HG03280 (cell line): ENCODE measurements around the gene BSN.
A peak's percentile ranks its signal among the peaks of the same experiment; 100 is the strongest.
"Not testable (repeated sequence)": the region's sequence is repeated elsewhere in the genome, so short reads cannot be mapped to it uniquely, and the experiment has no call there.

Source experiments
- ATAC-seq: cut with Tn5 transposase; IDR thresholded peaks from one replicate; pipeline ENCODE4 v1.9.1; 2021; ENCODE audit warnings: mild to moderate bottlenecking, moderate library complexity; ENCODE audit not compliant: unreplicated experiment

The BSN gene

GRCh38 chr3:49668861-49669260 is 114.6 kb downstream of the BSN start:
- no peak for ATAC-seq

DNA sequence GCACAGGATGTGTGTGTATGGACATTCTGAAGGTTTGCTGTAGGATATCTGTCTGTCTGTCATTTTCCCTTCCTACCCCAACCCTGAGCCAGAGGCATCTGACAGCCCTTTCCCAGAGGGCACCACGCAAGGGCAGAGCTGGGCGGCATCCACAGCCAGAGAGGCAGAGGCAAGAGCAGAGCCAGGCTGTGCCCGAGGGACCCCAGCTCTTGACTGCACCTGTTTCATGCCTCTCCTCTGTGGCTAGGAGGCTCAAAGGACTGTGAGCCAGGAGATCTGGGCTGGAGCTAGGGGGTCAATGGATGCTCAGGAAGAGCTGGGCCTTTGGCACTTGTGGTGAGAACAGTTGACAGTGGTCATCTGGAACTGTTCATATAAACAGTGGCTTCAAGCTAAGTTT is 115.1 kb downstream of the BSN start:
- ATAC-seq: no peak

DNA sequence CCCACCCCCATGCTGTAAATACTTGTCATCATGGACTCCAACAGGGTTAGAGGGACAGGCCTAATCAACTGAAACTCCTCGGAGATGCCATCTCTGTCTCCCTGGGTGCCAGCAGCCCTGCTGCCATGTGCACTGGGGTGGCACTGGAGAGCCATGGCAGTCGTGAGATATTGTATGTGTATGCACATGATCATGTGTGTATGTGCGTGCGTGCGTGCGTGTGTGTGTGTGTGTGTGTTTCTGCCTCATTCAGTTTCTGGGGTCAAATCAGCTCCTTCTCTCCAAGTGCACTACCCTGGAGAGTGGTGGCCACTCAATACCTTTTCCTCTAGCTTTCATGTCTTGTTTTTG is 116.6 kb downstream of the BSN start:
- ATAC-seq: no peak

- no peak for ATAC-seq
Measured at GRCh38 chr3:49671291-49672288, 117.3 kb downstream of the BSN start.

DNA sequence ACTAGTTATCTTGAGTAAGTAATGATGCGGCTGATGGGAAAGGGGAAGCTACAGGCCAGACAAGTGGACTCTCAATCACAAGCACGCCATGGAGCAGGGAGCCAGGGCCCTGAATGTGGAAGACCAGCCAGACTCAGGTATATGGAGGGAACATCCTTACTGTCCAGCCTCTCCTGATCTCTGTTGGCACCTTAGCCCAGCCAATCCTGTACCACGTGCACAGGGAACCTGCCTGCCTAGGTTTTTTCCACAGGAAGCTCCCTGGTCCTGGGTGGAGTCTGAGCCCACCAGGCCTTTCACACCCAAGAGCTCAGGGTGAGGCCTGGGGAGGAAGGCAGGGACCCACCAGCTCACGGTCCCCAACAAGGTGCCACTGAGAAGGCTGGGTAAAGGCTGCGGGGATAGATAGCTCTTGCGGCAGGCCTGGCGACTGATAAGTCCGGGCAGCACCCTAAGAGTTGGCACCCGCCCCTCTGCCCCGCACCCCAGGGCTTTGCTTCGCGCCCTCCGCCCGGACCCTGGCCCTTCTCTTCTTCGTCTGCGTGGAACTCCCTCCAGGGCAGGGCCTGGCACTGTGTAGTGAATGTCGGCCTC is 118.9 kb downstream of the BSN start:
- ATAC-seq: no peak

GRCh38 chr3:49673715-49674496 is 119.6 kb downstream of the BSN start, which contains the start of gene APEH:
APEH (plus strand) TSS chr3:49674351; CDS start chr3:49674402, 51 bp downstream.
- ATAC-seq: peak; percentile 77

- peak; percentile 22 for ATAC-seq
Measured at GRCh38 chr3:49674497-49674983, 120.3 kb downstream of the BSN start.

DNA sequence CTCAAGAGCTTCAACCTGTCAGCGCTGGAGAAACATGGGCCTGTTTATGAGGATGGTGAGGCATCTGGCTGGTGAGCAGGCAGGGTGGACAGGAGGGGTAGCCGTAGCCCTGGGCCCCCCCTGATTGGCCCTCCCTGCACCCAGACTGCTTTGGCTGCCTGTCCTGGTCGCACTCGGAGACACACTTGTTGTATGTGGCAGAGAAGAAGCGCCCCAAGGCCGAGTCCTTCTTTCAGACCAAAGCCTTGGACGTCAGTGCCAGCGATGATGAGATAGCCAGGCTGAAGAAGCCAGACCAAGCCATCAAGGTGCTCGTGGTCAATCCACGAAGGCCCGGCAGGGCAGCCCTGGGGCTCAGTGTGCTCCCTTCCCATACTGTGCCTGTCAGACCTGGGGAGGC is 121.6 kb downstream of the BSN start:
- no peak for ATAC-seq

DNA sequence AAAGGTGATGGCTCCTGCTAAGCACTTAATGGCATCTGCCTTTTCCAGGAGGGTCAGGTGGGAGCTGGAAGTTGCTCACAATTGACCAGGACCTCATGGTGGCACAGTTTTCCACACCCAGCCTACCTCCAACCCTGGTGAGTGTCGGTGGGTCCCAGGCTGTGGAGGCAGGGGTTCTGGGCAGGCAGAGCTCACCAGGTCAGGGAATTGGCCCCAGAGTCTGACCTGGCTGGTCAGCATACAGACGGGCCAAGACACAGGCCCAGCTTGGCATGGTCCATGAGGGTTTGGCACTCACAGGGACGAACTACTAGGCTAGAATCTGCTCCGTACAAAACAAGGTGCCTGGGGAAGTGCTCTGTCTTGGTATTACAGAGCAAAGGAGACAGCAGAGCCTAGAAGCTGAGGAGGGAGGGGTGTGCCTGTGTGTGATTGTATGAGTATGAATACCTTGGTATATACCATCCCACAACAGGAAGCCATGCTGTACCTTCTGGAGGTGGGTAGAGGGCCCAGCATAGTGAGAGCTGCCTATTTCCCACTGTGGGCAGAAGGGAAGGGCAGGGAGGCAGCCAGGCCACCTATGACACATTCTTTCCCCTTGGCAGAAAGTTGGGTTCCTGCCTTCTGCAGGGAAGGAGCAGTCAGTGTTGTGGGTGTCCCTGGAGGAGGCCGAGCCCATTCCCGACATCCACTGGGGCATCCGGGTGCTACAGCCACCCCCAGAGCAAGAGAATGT is 126.4 kb downstream of the BSN start:
- no peak for ATAC-seq

DNA sequence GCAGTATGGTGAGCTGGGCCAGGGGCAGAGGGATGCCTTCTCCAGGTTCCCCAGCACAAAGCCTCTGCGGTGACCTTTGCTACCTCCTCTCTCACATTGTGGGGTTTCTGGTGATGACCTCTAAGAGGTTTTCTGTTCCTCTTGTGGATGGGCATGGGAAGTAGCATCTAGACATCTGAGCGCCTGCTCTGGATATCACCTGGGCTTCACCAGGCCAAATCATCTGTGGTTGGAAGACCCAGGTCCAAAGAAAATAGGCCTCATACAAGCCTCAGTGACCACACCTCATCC is 126.9 kb downstream of the BSN start:
- ATAC-seq: no peak

DNA sequence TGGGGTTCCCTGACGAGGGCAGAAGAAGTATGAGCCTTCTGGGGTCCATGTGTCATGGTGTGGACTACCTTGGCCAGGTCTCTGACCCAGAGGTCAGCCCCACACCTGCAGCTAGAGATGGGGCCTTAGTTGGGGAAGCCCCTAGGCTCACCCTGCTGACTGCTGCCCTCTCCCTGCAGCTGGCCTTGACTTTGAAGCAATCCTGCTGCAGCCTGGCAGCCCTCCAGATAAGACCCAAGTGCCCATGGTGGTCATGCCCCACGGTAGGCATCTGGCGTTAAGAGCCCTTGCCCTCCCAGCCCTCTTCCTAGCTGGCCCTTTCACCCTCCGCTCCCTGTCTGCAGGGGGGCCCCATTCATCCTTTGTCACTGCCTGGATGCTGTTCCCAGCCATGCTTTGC is 127.3 kb downstream of the BSN start:
- ATAC-seq: no peak

DNA sequence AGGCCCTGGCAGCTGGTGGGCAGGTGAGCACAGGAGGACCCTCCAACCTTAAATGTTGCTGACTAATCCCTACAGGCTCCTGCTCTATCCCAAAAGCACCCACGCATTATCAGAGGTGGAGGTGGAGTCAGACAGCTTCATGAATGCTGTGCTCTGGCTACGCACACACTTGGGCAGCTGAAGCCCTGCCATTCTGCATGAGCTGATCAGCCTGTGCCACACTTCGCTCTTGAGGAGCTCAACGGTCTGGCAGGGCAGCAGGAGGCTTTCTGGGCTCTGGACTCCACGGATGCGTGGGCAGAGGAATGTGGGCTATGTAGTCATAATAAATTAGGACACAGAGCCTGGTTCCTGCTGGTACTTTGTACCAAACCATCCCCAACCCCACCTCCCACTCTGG is 128.9 kb downstream of the BSN start:
- no peak for ATAC-seq

GRCh38 chr3:49684453-49684852 is 130.2 kb downstream of the BSN start:
- not testable (repeated sequence) for ATAC-seq

DNA sequence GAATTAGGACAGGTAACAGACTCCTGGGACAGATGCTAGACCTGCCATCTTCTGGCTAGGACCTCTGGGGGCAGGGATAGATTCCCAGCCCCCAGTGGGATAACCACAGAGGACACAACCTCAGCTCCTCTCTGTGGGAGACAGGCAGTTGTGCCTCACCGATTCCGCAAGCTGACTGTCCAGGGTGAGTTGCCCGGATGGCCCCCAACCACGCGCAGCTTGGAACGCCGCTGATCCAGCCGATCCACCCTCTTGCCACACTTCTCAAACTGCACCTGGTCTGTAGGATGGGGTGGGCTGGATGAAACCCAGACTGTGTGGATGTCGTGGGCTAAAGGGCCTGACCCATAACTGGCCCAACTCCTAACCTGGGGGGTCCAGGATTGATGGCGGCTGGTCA is 130.8 kb downstream of the BSN start:
- ATAC-seq: not testable (repeated sequence)

GRCh38 chr3:49685846-49686245 is 131.6 kb downstream of the BSN start:
- not testable (repeated sequence) for ATAC-seq

DNA sequence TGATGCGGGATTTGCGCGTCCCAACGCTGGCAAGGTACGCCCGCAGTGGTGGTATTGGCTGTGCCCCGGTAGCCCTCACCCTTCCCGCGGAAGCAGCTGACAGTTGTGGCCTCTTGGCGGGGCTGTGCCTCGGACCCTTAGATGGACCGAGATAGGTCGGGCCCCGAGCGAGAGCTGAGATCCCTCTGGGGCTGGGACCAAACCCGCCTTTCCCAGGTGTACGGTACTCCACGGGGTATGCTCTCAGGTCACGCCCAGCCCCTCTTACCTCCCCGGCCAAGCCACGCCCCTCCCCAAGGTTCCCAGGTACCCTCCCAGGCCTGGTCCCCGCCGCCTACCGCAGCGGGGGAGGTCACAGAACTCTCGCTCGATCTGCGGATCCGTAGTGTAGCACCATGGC is 132.1 kb downstream of the BSN start:
- ATAC-seq: not testable (repeated sequence)

DNA sequence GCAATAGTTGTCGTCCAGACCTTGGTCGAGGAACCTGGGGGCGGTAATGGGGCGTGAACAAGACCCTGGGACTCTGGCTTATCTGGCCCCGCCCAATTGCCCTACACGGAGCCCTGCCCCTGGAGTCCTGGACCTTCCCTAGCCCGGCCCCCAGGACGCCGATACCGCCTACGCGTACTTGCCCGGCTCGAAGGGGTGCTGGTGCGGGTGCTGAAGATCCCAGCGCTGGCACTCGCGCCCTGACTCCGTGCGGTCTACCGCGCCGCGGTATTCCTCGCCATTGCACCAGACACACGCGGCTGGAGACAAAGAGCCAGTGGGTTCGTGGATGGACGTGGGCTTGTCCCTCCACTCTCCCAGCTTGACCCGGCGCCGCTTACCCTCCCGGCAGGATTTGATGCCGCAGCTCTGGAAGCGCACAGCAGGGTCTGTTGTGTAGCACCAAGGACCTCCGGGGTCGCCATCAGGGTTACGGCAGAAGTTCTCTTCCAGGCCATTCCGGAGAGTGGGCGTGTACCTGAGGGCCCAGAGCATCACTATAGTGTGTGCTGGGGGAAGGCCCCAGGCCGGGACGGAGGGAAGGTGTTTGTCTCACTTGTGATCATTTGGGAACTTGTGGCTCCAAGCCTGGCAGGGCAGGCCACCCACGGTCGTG is 132.6 kb downstream of the BSN start:
- not testable (repeated sequence) for ATAC-seq

GRCh38 chr3:49687424-49687795 is 133.1 kb downstream of the BSN start:
- not testable (repeated sequence) for ATAC-seq

DNA sequence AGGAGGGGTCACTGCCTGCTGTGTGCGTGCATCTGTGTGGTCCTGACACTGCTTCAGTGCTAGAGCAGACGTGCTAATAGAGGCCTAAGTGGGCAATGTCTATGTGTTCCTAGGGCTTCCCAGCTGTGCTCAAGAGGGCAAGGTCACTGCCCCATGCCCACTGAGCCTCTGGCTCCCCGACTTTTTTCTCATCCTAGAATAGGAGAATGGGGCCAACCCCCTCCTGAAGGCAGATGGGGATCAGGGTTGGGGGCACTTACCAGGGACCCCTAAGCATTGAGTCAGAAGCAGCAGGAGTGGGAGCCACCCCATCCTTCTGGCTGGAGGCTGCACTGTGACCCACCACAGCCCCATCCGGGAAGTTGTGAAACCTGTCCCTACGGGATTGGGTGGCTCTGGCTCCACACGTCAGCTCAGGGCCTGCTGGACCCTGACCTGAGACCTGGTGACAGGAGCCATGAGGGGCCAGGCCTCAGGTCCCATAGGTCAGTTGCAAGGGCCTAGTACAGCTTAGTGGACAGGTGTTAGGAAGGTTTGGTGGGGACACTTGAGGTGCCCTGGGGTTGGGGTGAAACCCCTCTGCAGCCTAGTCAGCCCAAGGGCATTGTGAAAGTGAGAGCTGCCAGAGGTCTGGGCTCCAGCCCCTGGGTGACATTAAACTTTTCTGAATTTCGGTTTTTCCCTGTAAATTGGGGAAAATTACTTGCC is 134.2 kb downstream of the BSN start:
- ATAC-seq: peak; percentile 11
